Measurements from ENCODE around the gene VPREB3.
A peak's percentile ranks its signal among the peaks of the same experiment; 100 is the strongest.

Gene VPREB3

GRCh38 chr22:23716811-23717801 is 37.1 kb downstream of the VPREB3 start:
- CTCF ChIA-PET, result interaction anchor here (0.7 to 1.0 kb wide), 2 partner anchors 11 to 49 kb away, joined by 3 read pairs; no protein-coding TSS in a partner anchor
- peaks cover 6% of the 10 kb centered on the region for H3K27me3 Mint-ChIP-seq
- peak overlapping the region; percentile 75 for H3K4me3 Mint-ChIP-seq
- no peaks in the 10 kb centered on the region for H3K9me3 Mint-ChIP-seq
- peak; percentile 90 for DNase-seq
- H3K36me3 Mint-ChIP-seq, result peaks cover 20% of the 10 kb centered on the region
- H3K27ac Mint-ChIP-seq, result peak overlapping the region; percentile 86
- peaks cover 23% of the 10 kb centered on the region for H3K4me1 Mint-ChIP-seq

- DNase-seq, result no peak
- CTCF ChIA-PET, result no interaction called here
- Mint-ChIP-seq H3K36me3 (peaks cover 27% of the 10 kb centered on the region), H3K4me1 (peaks cover 27% of the 10 kb centered on the region), H3K27ac (peak overlapping the region; percentile 86), H3K4me3 (peak overlapping the region; percentile 75), H3K9me3 (no peaks in the 10 kb centered on the region), H3K27me3 (peaks cover 3% of the 10 kb centered on the region)
Observed at GRCh38 chr22:23715806-23716375, 38.3 kb downstream of the VPREB3 start.

DNA sequence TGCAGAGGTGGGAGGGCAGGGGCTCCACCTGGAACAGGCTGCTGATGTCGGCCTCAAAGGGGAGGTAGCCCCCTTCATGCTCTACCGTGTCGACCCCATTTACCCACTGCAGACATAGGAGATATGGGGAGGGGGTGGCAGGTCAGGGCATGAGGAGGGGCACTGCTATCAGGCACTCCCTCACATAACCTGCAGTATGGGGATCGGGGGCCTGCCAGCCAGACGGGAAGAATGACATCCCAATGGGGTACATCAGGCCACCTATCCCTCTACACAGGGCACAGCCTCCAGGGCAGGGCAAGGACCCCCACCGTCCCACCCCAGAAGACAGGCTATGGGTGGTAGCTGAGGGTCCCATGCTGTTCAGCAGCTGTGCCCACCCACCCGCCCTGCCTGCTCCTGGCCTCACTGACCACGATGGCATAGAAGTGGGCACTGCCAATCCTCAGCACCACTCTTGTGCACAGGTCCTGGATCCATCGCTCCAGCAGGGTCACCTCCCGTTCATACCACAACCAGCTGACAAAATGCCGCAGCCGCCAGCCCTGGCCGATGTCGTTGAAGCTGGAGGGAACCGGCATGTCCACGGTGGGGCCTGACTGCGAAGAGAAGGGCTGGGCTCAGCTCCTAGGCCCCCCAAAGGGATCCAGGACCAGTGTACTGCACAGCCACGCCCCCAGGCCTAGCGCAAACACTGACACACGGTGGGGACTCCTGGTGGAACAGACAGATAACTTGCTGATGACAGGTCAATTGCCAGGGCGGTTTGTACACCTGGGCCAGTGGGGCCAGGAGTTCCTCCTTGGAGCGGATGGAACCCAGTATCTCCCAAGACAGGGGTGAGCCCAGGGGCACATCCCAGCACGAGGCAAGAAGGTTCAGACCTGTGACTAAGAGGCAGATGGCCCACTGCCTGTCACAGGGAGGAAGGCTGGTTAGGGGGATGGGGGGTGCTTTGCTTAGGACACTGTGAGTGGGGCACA is 39.3 kb downstream of the VPREB3 start:
- peak overlapping the region; percentile 3 for H3K27ac Mint-ChIP-seq
- no peak for DNase-seq
- H3K4me1 Mint-ChIP-seq, result peaks cover 32% of the 10 kb centered on the region
- H3K36me3 Mint-ChIP-seq, result peaks cover 36% of the 10 kb centered on the region
- H3K9me3 Mint-ChIP-seq, result no peaks in the 10 kb centered on the region
- peak overlapping the region; percentile 75 for H3K4me3 Mint-ChIP-seq
- peaks cover 3% of the 10 kb centered on the region for H3K27me3 Mint-ChIP-seq
- CTCF ChIA-PET, result interaction anchor here (2.1 kb wide), 1 partner anchor 87 kb away, joined by 7 read pairs; no protein-coding TSS in a partner anchor

GRCh38 chr22:23713696-23714595 is 40.3 kb downstream of the VPREB3 start:
- Mint-ChIP-seq H3K4me3 (no peak overlapping the region), H3K4me1 (peaks cover 41% of the 10 kb centered on the region), H3K27ac (peak overlapping the region; percentile 3), H3K36me3 (peaks cover 45% of the 10 kb centered on the region), H3K27me3 (peaks cover 3% of the 10 kb centered on the region), H3K9me3 (no peaks in the 10 kb centered on the region)
- no peak for DNase-seq
- CTCF ChIA-PET, result interaction anchor here (1.0 to 2.1 kb wide), 3 partner anchors 17 to 86 kb away, joined by 3 to 7 read pairs (median 4); no protein-coding TSS in a partner anchor

DNA sequence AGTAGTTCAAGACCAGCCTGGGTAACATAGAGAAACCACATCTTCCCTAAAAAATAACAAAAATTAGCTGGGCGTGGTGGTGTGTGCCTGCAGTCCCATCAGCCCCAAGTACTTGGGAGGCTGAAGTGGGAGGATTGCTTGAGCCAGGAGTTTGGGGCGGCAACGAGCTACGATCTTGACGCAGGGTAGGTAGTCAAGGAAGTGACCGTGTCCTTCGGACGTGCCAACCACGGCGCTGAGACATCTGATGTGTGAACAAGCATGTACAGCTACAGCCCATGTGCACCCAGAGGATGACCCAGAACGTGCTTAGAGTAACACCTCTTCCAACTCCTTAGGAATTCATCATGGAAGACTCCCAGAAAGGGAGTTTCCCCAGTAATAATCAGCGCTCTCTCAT is 42.0 kb downstream of the VPREB3 start:
- H3K27ac Mint-ChIP-seq, result no peak overlapping the region
- CTCF ChIA-PET, result interaction anchor here (0.8 to 2.1 kb wide), 3 partner anchors 10 to 84 kb away, joined by 3 to 7 read pairs (median 4); no protein-coding TSS in a partner anchor
- H3K4me3 Mint-ChIP-seq, result no peak overlapping the region
- peaks cover 47% of the 10 kb centered on the region for H3K4me1 Mint-ChIP-seq
- DNase-seq, result no peak
- H3K9me3 Mint-ChIP-seq, result no peaks in the 10 kb centered on the region
- peaks cover 61% of the 10 kb centered on the region for H3K36me3 Mint-ChIP-seq
- peaks cover 1% of the 10 kb centered on the region for H3K27me3 Mint-ChIP-seq

DNA sequence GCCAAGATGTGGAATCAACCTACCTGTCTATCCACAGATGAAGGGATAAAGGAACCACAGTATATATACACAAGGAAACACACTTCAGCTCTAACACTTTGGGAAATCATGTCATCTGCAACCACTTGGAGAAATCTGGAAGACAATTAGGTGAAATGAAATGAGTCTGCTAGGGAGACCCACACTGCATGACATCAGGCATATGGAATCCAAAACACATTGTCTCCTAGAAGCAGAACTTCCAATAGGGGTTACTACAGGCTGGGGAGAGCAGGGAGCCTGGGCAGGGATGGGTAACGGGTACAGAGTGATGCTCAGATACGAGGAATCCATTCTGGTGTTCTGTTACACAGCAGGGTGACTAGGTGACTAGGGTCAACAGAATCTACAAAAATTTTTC is 45.1 kb downstream of the VPREB3 start:
- H3K27ac Mint-ChIP-seq, result no peak overlapping the region
- CTCF ChIA-PET, result no interaction called here
- no peaks in the 10 kb centered on the region for H3K27me3 Mint-ChIP-seq
- no peak overlapping the region for H3K4me3 Mint-ChIP-seq
- no peaks in the 10 kb centered on the region for H3K9me3 Mint-ChIP-seq
- DNase-seq, result no peak
- H3K36me3 Mint-ChIP-seq, result peaks cover 77% of the 10 kb centered on the region
- peaks cover 62% of the 10 kb centered on the region for H3K4me1 Mint-ChIP-seq

- Mint-ChIP-seq H3K36me3 (peaks cover 79% of the 10 kb centered on the region), H3K4me3 (no peak overlapping the region), H3K9me3 (no peaks in the 10 kb centered on the region), H3K27ac (no peak overlapping the region), H3K27me3 (no peaks in the 10 kb centered on the region), H3K4me1 (peaks cover 65% of the 10 kb centered on the region)
- CTCF ChIA-PET, result no interaction called here
- DNase-seq, result no peak
Observed at GRCh38 chr22:23708270-23708669, 46.0 kb downstream of the VPREB3 start.

GRCh38 chr22:23705358-23705757 is 48.9 kb downstream of the VPREB3 start:
- CTCF ChIA-PET, result interaction anchor here (1.4 kb wide), 1 partner anchor 8 kb away, joined by 4 read pairs; no protein-coding TSS in a partner anchor
- Mint-ChIP-seq H3K27ac (peak overlapping the region; percentile 66), H3K9me3 (no peaks in the 10 kb centered on the region), H3K36me3 (peaks cover 89% of the 10 kb centered on the region), H3K4me1 (peaks cover 75% of the 10 kb centered on the region), H3K4me3 (no peak overlapping the region), H3K27me3 (no peaks in the 10 kb centered on the region)
- peak; percentile 27 for DNase-seq

GRCh38 chr22:23704829-23705228 is 49.4 kb downstream of the VPREB3 start:
- H3K27me3 Mint-ChIP-seq, result no peaks in the 10 kb centered on the region

DNA sequence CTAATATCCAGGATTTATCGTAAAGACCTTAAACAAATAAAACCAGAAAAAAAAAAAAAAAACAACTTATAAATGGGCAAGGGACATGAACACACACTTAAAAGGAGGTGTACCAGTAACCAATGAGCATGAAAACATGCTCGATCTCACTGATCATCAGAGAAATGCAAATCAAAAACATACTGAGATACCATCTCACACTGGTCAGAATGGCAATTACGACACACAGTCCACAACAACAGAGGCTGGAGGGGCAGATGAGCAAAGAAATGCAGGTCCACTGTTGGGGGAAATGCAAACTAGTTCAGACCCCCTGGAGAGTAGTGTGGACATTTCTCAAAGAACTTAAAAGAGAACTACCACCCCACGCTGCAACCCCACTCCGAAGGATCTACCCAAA is 50.2 kb downstream of the VPREB3 start:
- Mint-ChIP-seq H3K27me3 (no peaks in the 10 kb centered on the region), H3K27ac (no peak overlapping the region), H3K9me3 (peaks cover 1% of the 10 kb centered on the region), H3K4me3 (no peak overlapping the region), H3K36me3 (peaks cover 89% of the 10 kb centered on the region), H3K4me1 (peaks cover 70% of the 10 kb centered on the region)
- CTCF ChIA-PET, result no interaction called here
- DNase-seq, result no peak

More at GRCh38 chr22:23704829-23705228, 49.4 kb downstream of the VPREB3 start:
- Mint-ChIP-seq H3K4me3 (no peak overlapping the region), H3K9me3 (peaks cover 1% of the 10 kb centered on the region), H3K4me1 (peaks cover 73% of the 10 kb centered on the region), H3K36me3 (peaks cover 89% of the 10 kb centered on the region), H3K27ac (peak overlapping the region; percentile 66)
- DNase-seq, result no peak
- CTCF ChIA-PET, result no interaction called here
